GM12864 (cell line): Measurements from ENCODE around the gene NR4A2.

Experiments
- DNase-seq: peaks from one replicate; pipeline ENCODE4 v3.0.0-alpha.2; 2011; ENCODE audit warnings: low read depth
- H3K4me3 ChIP-seq: 2 replicates; pipeline ENCODE4 v1.5.1; 2011; ENCODE audit warnings: mild to moderate bottlenecking, low read depth, low read length, control low read depth
- TF ChIP-seq, protein P1 (sequence below): IDR thresholded peaks from 2 replicates; pipeline ENCODE4 v1.5.1; 2011; ENCODE audit warnings: low read depth, mild to moderate bottlenecking, moderate library complexity, low read length, control low read depth, inconsistent platforms; ENCODE audit errors: missing control alignments

Gene NR4A2

GRCh38 chr2:156356014-156356754 lies 23.7 kb upstream of the NR4A2 start:
- DNase-seq = no peak

GRCh38 chr2:156352911-156353310 lies 20.4 kb upstream of the NR4A2 start:
- TF ChIP-seq, protein P1, sequence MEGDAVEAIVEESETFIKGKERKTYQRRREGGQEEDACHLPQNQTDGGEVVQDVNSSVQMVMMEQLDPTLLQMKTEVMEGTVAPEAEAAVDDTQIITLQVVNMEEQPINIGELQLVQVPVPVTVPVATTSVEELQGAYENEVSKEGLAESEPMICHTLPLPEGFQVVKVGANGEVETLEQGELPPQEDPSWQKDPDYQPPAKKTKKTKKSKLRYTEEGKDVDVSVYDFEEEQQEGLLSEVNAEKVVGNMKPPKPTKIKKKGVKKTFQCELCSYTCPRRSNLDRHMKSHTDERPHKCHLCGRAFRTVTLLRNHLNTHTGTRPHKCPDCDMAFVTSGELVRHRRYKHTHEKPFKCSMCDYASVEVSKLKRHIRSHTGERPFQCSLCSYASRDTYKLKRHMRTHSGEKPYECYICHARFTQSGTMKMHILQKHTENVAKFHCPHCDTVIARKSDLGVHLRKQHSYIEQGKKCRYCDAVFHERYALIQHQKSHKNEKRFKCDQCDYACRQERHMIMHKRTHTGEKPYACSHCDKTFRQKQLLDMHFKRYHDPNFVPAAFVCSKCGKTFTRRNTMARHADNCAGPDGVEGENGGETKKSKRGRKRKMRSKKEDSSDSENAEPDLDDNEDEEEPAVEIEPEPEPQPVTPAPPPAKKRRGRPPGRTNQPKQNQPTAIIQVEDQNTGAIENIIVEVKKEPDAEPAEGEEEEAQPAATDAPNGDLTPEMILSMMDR = no peak
- DNase-seq = no peak
- no peak overlapping the region for H3K4me3 ChIP-seq

More at GRCh38 chr2:156356014-156356754, 23.7 kb upstream of the NR4A2 start:
- no peak overlapping the region for H3K4me3 ChIP-seq
- TF ChIP-seq, protein P1 = no peak

DNA sequence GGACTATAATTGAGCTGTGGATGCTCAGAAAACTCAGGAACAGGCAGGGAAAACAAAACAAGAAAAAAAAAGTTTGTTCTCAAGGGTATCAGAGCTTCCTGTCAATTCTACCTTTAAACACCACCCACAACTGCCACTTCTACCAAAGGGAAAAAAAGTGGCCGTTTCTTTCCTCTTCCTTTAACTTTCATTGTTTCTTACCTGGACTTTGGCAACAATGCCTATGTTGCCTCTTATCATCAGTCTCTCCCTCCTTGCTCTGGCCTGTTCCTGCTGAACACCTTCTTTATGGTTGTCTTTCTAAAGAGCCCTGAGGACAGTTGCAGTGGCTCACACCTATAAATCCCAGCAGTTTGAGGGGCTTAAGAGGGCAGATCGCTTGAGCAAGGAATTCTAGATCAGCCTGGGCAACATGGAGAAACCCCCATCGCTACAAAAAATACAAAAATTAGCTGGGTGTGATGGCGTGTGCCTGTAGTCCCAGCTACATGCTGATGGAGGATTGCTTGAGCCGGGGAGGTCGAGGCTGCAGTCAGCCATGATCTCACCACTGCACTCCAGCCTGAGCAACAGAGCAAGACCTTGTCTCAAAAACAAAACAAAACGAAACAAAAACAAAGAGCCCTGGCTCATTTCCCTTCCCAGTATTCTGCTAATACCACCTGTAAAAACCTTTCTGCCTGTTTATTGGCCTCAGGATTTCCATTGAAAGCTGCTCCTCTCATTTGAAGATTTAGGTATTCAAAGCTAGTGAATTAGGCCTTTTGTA lies 18.0 kb upstream of the NR4A2 start:
- H3K4me3 ChIP-seq = no peak overlapping the region
- DNase-seq = no peak
- TF ChIP-seq, protein P1 = no peak

DNA sequence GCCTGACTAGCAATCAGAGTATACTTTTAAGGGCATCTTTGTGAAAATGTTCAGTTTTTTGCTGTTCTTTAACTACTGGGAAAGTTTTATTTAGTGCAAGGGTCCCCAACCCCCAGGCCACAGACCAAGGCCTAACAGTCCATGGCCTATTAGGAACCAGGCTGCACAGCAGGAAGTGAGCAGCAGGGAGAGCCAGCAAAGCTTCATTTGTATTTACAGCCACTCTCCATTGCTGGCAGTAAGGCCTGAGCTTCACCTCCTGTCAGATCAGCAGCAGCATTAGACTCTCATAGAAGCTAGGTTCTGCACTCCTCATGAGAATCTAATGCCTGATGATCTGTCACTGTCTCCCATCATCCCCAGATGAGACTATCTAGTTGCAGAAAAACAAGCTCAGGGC lies 17.1 kb upstream of the NR4A2 start:
- TF ChIP-seq, protein P1 = no peak
- no peak for DNase-seq
- H3K4me3 ChIP-seq = no peak overlapping the region

DNA sequence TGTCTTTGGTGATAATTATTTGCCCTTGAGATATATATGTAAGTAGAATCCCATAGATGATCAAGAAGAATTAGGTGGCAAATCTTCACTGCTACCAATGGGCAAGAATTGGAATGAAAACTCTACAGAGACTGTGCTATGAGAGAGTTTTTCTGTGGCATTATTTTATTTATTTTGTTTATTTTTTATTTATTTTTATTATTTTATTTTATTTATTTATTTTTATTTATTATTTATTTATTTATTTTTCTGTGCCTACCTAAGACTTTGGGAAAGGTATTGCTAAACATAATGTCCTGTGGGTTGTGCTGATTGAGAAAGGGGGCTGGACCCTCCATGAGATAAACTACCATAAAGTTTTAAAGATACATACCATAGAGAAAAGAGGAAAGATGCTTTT lies 16.6 kb upstream of the NR4A2 start:
- TF ChIP-seq, protein P1 = no peak
- no peak for DNase-seq
- no peak overlapping the region for H3K4me3 ChIP-seq

- no peak for DNase-seq
- no peak overlapping the region for H3K4me3 ChIP-seq
- TF ChIP-seq, protein P1 = no peak
Measured at GRCh38 chr2:156347431-156347830, 14.9 kb upstream of the NR4A2 start.

GRCh38 chr2:156346731-156347130 lies 14.2 kb upstream of the NR4A2 start:
- DNase-seq = no peak
- TF ChIP-seq, protein P1 = no peak
- no peak overlapping the region for H3K4me3 ChIP-seq
